Stimulated activated naive CD8-positive, alpha-beta T cell treated with anti-CD3 and anti-CD28 coated beads, Interleukin-15, amount 100 ng/mL, for 72 hours (primary cell): Measurements from ENCODE around the gene TEX48.

Experiments
- ATAC-seq: fragments of 150-1000 bp; cut with Tn5 transposase; 2 replicates; pipeline ENCODE4 v1.10.0; 2021; ENCODE audit warnings: mild to moderate bottlenecking, moderate library complexity
- DNase-seq, 2 donors: peaks; one replicate each; pipeline ENCODE4 v3.0.0; 2021 to 2022
- H3K27ac Mint-ChIP-seq, 2 donors: one replicate each; pipeline ENCODE4 v1.8.0; 2022; ENCODE audit warnings: mild to moderate bottlenecking in 2 of 2, mixed read lengths in 2 of 2, moderate library complexity in 2 of 2
- H3K27me3 Mint-ChIP-seq: one replicate; pipeline ENCODE4 v1.8.0; 2022; ENCODE audit warnings: mixed read lengths
- H3K4me1 Mint-ChIP-seq: one replicate; pipeline ENCODE4 v1.8.0; 2022; ENCODE audit warnings: mild to moderate bottlenecking, mixed read lengths
- H3K4me3 Mint-ChIP-seq, 2 donors: one replicate each; pipeline ENCODE4 v1.8.0; 2022; ENCODE audit warnings: mild to moderate bottlenecking in 2 of 2, mixed read lengths in 2 of 2, moderate library complexity in 1 of 2
- H3K9me3 Mint-ChIP-seq, 2 donors: one replicate each; pipeline ENCODE4 v1.8.0; 2022; ENCODE audit warnings: mixed read lengths in 2 of 2

The TEX48 gene

GRCh38 chr9:114684036-114684435, 2.0 kb upstream of the TEX48 start:
- no peak for ATAC-seq
- DNase-seq, result peak in 1 of 2 donors; percentile 50
- Mint-ChIP-seq H3K4me1 (peaks cover 85% of the 10 kb centered on the region), H3K4me3 (peak overlapping the region; percentile 58 to 76), H3K9me3 (peaks cover 14 to 23% of the 10 kb centered on the region in 2 donors), H3K27ac (peak overlapping the region; percentile 79 to 93), H3K27me3 (no peaks in the 10 kb centered on the region)

- no peak for DNase-seq
- peaks cover 7 to 20% of the 10 kb centered on the region in 2 donors for H3K9me3 Mint-ChIP-seq
- peaks cover 9% of the 10 kb centered on the region for H3K27me3 Mint-ChIP-seq
- ATAC-seq, result no peak
- H3K4me3 Mint-ChIP-seq, result no peak overlapping the region
- no peak overlapping the region for H3K27ac Mint-ChIP-seq
- peaks cover 85% of the 10 kb centered on the region for H3K4me1 Mint-ChIP-seq
Measured at GRCh38 chr9:114682846-114683245, 854 bp upstream of the TEX48 start.

- Mint-ChIP-seq H3K4me1 (peaks cover 72% of the 10 kb centered on the region), H3K9me3 (peaks cover 7% of the 10 kb centered on the region in 2 donors), H3K27ac (peak overlapping the region; percentile 72 to 84), H3K4me3 (no peak overlapping the region), H3K27me3 (peaks cover 13% of the 10 kb centered on the region)
- DNase-seq, result no peak
- no peak for ATAC-seq
Measured at GRCh38 chr9:114680259-114681001, 1.6 kb downstream of the TEX48 start.

GRCh38 chr9:114678795-114679194, 3.2 kb downstream of the TEX48 start:
- H3K9me3 Mint-ChIP-seq, result peaks cover 0 to 8% of the 10 kb centered on the region in 2 donors
- H3K27me3 Mint-ChIP-seq, result peaks cover 16% of the 10 kb centered on the region
- peaks cover 78% of the 10 kb centered on the region for H3K4me1 Mint-ChIP-seq
- no peak overlapping the region for H3K27ac Mint-ChIP-seq
- H3K4me3 Mint-ChIP-seq, result no peak overlapping the region
- no peak for ATAC-seq
- no peak for DNase-seq

GRCh38 chr9:114678130-114678529, 3.9 kb downstream of the TEX48 start:
- DNase-seq, result no peak
- Mint-ChIP-seq H3K4me3 (no peak overlapping the region), H3K27me3 (peaks cover 23% of the 10 kb centered on the region), H3K4me1 (peaks cover 74% of the 10 kb centered on the region), H3K27ac (no peak overlapping the region), H3K9me3 (peaks cover 0 to 8% of the 10 kb centered on the region in 2 donors)
- no peak for ATAC-seq

GRCh38 chr9:114677418-114677817, 4.6 kb downstream of the TEX48 start:
- Mint-ChIP-seq H3K27ac (no peak overlapping the region), H3K4me3 (peak overlapping the region in 1 of 2 donors; percentile 4), H3K4me1 (peaks cover 68% of the 10 kb centered on the region), H3K27me3 (peaks cover 28% of the 10 kb centered on the region), H3K9me3 (peaks cover 0 to 8% of the 10 kb centered on the region in 2 donors)
- ATAC-seq, result no peak
- no peak for DNase-seq

- ATAC-seq, result no peak
- peaks cover 0 to 8% of the 10 kb centered on the region in 2 donors for H3K9me3 Mint-ChIP-seq
- peaks cover 63% of the 10 kb centered on the region for H3K4me1 Mint-ChIP-seq
- H3K27me3 Mint-ChIP-seq, result peaks cover 28% of the 10 kb centered on the region
- no peak overlapping the region for H3K27ac Mint-ChIP-seq
- H3K4me3 Mint-ChIP-seq, result no peak overlapping the region
- no peak for DNase-seq
Measured at GRCh38 chr9:114676901-114677300, 5.1 kb downstream of the TEX48 start.

GRCh38 chr9:114674798-114675540, 7.0 kb downstream of the TEX48 start:
- peaks cover 28% of the 10 kb centered on the region for H3K27me3 Mint-ChIP-seq
- ATAC-seq, result peak; percentile 53
- peak overlapping the region in 1 of 2 donors; percentile 83 for H3K27ac Mint-ChIP-seq

GRCh38 chr9:114674076-114674797, 7.8 kb downstream of the TEX48 start:
- ATAC-seq, result no peak
- Mint-ChIP-seq H3K4me3 (no peak overlapping the region), H3K4me1 (peaks cover 41% of the 10 kb centered on the region), H3K27me3 (peaks cover 28% of the 10 kb centered on the region), H3K9me3 (peaks cover 7 to 8% of the 10 kb centered on the region in 2 donors), H3K27ac (peak overlapping the region in 1 of 2 donors; percentile 83)
- no peak for DNase-seq

More at GRCh38 chr9:114674798-114675540, 7.0 kb downstream of the TEX48 start:
- H3K4me3 Mint-ChIP-seq, result no peak overlapping the region
- peaks cover 45% of the 10 kb centered on the region for H3K4me1 Mint-ChIP-seq
- no peak for DNase-seq
- peaks cover 7 to 8% of the 10 kb centered on the region in 2 donors for H3K9me3 Mint-ChIP-seq

- DNase-seq, result no peak
- peaks cover 34% of the 10 kb centered on the region for H3K4me1 Mint-ChIP-seq
- peaks cover 7 to 8% of the 10 kb centered on the region in 2 donors for H3K9me3 Mint-ChIP-seq
- no peak overlapping the region for H3K4me3 Mint-ChIP-seq
- ATAC-seq, result no peak
- H3K27me3 Mint-ChIP-seq, result peaks cover 15% of the 10 kb centered on the region
- no peak overlapping the region for H3K27ac Mint-ChIP-seq
Measured at GRCh38 chr9:114671605-114672004, 10.4 kb downstream of the TEX48 start.

- Mint-ChIP-seq H3K9me3 (peaks cover 7 to 8% of the 10 kb centered on the region in 2 donors), H3K4me1 (peaks cover 29% of the 10 kb centered on the region), H3K27ac (no peak overlapping the region), H3K27me3 (peaks cover 15% of the 10 kb centered on the region), H3K4me3 (no peak overlapping the region)
- no peak for DNase-seq
- ATAC-seq, result no peak
Measured at GRCh38 chr9:114669961-114670360, 12.0 kb downstream of the TEX48 start.

- Mint-ChIP-seq H3K4me3 (no peak overlapping the region), H3K27ac (no peak overlapping the region), H3K27me3 (peaks cover 5% of the 10 kb centered on the region), H3K9me3 (peaks cover 0 to 7% of the 10 kb centered on the region in 2 donors), H3K4me1 (peaks cover 18% of the 10 kb centered on the region)
- DNase-seq (no peak), ATAC-seq (no peak)
Measured at GRCh38 chr9:114668146-114668545, 13.8 kb downstream of the TEX48 start.

GRCh38 chr9:114666851-114667250, 15.1 kb downstream of the TEX48 start:
- Mint-ChIP-seq H3K4me3 (no peak overlapping the region), H3K9me3 (peaks cover 0 to 7% of the 10 kb centered on the region in 2 donors), H3K27ac (no peak overlapping the region), H3K27me3 (no peaks in the 10 kb centered on the region), H3K4me1 (peaks cover 27% of the 10 kb centered on the region)
- DNase-seq (no peak), ATAC-seq (peak; percentile 42)

- H3K4me3 Mint-ChIP-seq, result no peak overlapping the region
- H3K27me3 Mint-ChIP-seq, result no peaks in the 10 kb centered on the region
- ATAC-seq (no peak), DNase-seq (no peak)
- H3K27ac Mint-ChIP-seq, result peak overlapping the region in 1 of 2 donors; percentile 83
- H3K4me1 Mint-ChIP-seq, result peaks cover 27% of the 10 kb centered on the region
- peaks cover 0 to 7% of the 10 kb centered on the region in 2 donors for H3K9me3 Mint-ChIP-seq
Measured at GRCh38 chr9:114666401-114666800, 15.6 kb downstream of the TEX48 start.

GRCh38 chr9:114664181-114664580, 17.8 kb downstream of the TEX48 start:
- H3K9me3 Mint-ChIP-seq, result no peaks in the 10 kb centered on the region
- H3K27me3 Mint-ChIP-seq, result no peaks in the 10 kb centered on the region
- no peak for DNase-seq
- no peak for ATAC-seq
- peaks cover 27% of the 10 kb centered on the region for H3K4me1 Mint-ChIP-seq
- H3K4me3 Mint-ChIP-seq, result no peak overlapping the region
- no peak overlapping the region for H3K27ac Mint-ChIP-seq
